IMR-90 (cell line): ENCODE measurements around the gene ITPK1. TPM values are rescaled to one million over a fixed set of nuclear protein-coding genes. Genes with fewer than 3 reads are reported as not detected.

Experiments
- ATAC-seq: fragments of 200-7000 bp; cut with Tn5 transposase; 2 replicates; pipeline ENCODE4 v1.9.1; 2020; ENCODE audit warnings: low read depth, mild to moderate bottlenecking, moderate library complexity
- BruUV-seq: library from RNA; stranded (reverse); fragments of 400-500 nt; replicated peaks from 2 replicates; lab custom pipeline; 2021; lab: Mats Ljungman, UMichigan
- CTCF ChIA-PET: fragments of 300-600 bp; formaldehyde crosslinking; extraction: SDS; loops from one replicate; lab custom pipeline; 2021; ENCODE audit warnings: antibody characterized with exemption; lab: Yijun Ruan, JAX
- POLR2A ChIA-PET: fragments of 300-600 bp; sonication (Branson Sonifier 250); formaldehyde crosslinking; loops from one replicate; lab custom pipeline; 2022; ENCODE audit warnings: antibody characterized with exemption; ENCODE audit not compliant: unreplicated experiment; lab: Charles Lee
- DNase-seq: peaks from one replicate; pipeline ENCODE4 v3.0.0; 2013
- H2AFZ ChIP-seq: replicated peaks from 2 replicates; pipeline ENCODE3; 2013; ENCODE audit warnings: low read length, mild to moderate bottlenecking; ENCODE audit not compliant: poor library complexity
- H2AK5ac ChIP-seq: 2 replicates; pipeline ENCODE4 v1.6.1; 2013; ENCODE audit warnings: low read depth, low read length, inconsistent platforms
- H2AK9ac ChIP-seq: replicated peaks from 2 replicates; pipeline ENCODE3; 2013; ENCODE audit warnings: mild to moderate bottlenecking, low read depth, low read length, moderate library complexity; ENCODE audit not compliant: poor library complexity
- H2BK120ac ChIP-seq: 2 replicates; pipeline ENCODE4 v1.6.1; 2013; ENCODE audit warnings: low read depth, low read length, inconsistent platforms
- H2BK15ac ChIP-seq: 3 replicates; pipeline ENCODE4 v1.6.1; 2013; ENCODE audit warnings: low read depth, low read length, inconsistent platforms
- H2BK20ac ChIP-seq: 2 replicates; pipeline ENCODE4 v1.6.1; 2013; ENCODE audit warnings: low read depth, mild to moderate bottlenecking, inconsistent platforms, low read length, moderate library complexity
- H2BK5ac ChIP-seq: 2 replicates; pipeline ENCODE4 v1.6.1; 2013; ENCODE audit warnings: mild to moderate bottlenecking, low read depth, low read length, inconsistent platforms; ENCODE audit not compliant: poor library complexity, severe bottlenecking
- H3K14ac ChIP-seq: replicated peaks from 2 replicates; pipeline ENCODE4 v1.6.1; 2013; ENCODE audit warnings: low read depth, low read length, inconsistent platforms
- H3K18ac ChIP-seq: 2 replicates; pipeline ENCODE4 v1.6.1; 2013; ENCODE audit warnings: low read depth, low read length, control low read depth
- H3K23ac ChIP-seq: 2 replicates; pipeline ENCODE4 v1.6.1; 2013; ENCODE audit warnings: low read depth, low read length, inconsistent platforms
- H3K27ac ChIP-seq: 2 replicates; pipeline ENCODE4 v1.5.1; 2013; ENCODE audit warnings: mild to moderate bottlenecking, control low read depth, low read length; ENCODE audit not compliant: insufficient read depth
- H3K27me3 ChIP-seq: 2 replicates; pipeline ENCODE4 v1.6.1; 2013; ENCODE audit warnings: low read length; ENCODE audit not compliant: control insufficient read depth, insufficient read depth
- H3K36me3 ChIP-seq: 2 replicates; pipeline ENCODE4 v1.6.1; 2013; ENCODE audit warnings: low read length, mixed read lengths; ENCODE audit not compliant: control insufficient read depth, insufficient read depth
- H3K4ac ChIP-seq: 2 replicates; pipeline ENCODE4 v1.6.1; 2013; ENCODE audit warnings: low read depth, low read length, inconsistent platforms
- H3K4me1 ChIP-seq: 2 replicates; pipeline ENCODE4 v1.6.1; 2013; ENCODE audit warnings: low read length, mixed read lengths; ENCODE audit not compliant: control insufficient read depth, insufficient read depth
- H3K4me2 ChIP-seq: 2 replicates; pipeline ENCODE4 v1.6.1; 2013; ENCODE audit warnings: low read depth, mild to moderate bottlenecking, control low read depth, low read length, moderate library complexity
- H3K4me3 ChIP-seq: 2 replicates; pipeline ENCODE4 v1.5.1; 2013; ENCODE audit warnings: low read depth, mild to moderate bottlenecking, control low read depth, low read length, moderate library complexity; ENCODE audit not compliant: insufficient read depth
- H3K56ac ChIP-seq: 2 replicates; pipeline ENCODE4 v1.6.1; 2013; ENCODE audit warnings: low read length, inconsistent platforms; ENCODE audit not compliant: insufficient read depth; ENCODE audit errors: extremely low read depth
- H3K79me1 ChIP-seq, 2 experiments: 2 replicates each; pipeline ENCODE4 v1.6.1; 2013; ENCODE audit warnings: low read length in 2 of 2, inconsistent platforms in 1 of 2, low read depth in 1 of 2
- H3K9ac ChIP-seq: 2 replicates; pipeline ENCODE4 v1.6.1; 2013; ENCODE audit warnings: low read depth, low read length, control low read depth
- H3K9me1 ChIP-seq: 2 replicates; pipeline ENCODE4 v1.6.1; 2013; ENCODE audit warnings: low read length, inconsistent platforms; ENCODE audit not compliant: insufficient read depth
- H3K9me3 ChIP-seq: 2 replicates; pipeline ENCODE4 v1.6.1; 2013; ENCODE audit warnings: low read length; ENCODE audit not compliant: control insufficient read depth, insufficient read depth
- H4K20me1 ChIP-seq: 2 replicates; pipeline ENCODE4 v1.6.1; 2013; ENCODE audit warnings: low read length, inconsistent platforms; ENCODE audit not compliant: insufficient read depth
- H4K5ac ChIP-seq: 2 replicates; pipeline ENCODE4 v1.6.1; 2013; ENCODE audit warnings: mild to moderate bottlenecking, low read depth, low read length, control low read depth
- H4K8ac ChIP-seq, 2 experiments: 2 replicates each; pipeline ENCODE4 v1.6.1; 2013; ENCODE audit warnings: low read depth in 2 of 2, low read length in 2 of 2, control low read depth in 1 of 2, inconsistent platforms in 1 of 2
- H4K91ac ChIP-seq: 2 replicates; pipeline ENCODE4 v1.6.1; 2013; ENCODE audit warnings: low read depth, low read length, inconsistent platforms; ENCODE audit not compliant: insufficient read depth
- BHLHE40 ChIP-seq: fragments of 150-350 bp; IDR thresholded peaks from 2 replicates; pipeline ENCODE4 v1.6.1; 2016; ENCODE audit warnings: mild to moderate bottlenecking, low read depth, low read length
- CEBPB ChIP-seq: IDR thresholded peaks from 2 replicates; pipeline ENCODE4 v1.6.1; 2012; ENCODE audit warnings: low read depth, low read length, improper control_type of control experiment
- CHD1 ChIP-seq: IDR thresholded peaks from 2 replicates; pipeline ENCODE4 v1.6.1; 2012; ENCODE audit warnings: low read depth, low read length, improper control_type of control experiment
- CTCF ChIP-seq: conservative IDR thresholded peaks from 2 replicates; pipeline ENCODE4 v1.5.1; 2012; ENCODE audit warnings: mild to moderate bottlenecking, low read depth, low read length, improper control_type of control experiment
- FOS ChIP-seq: fragments of 150-350 bp; IDR thresholded peaks from 2 replicates; pipeline ENCODE4 v1.6.1; 2016; ENCODE audit warnings: low read depth, low read length
- MAFK ChIP-seq: IDR thresholded peaks from 2 replicates; pipeline ENCODE4 v1.6.1; 2012; ENCODE audit warnings: low read depth, low read length, improper control_type of control experiment
- MAZ ChIP-seq: IDR thresholded peaks from 2 replicates; pipeline ENCODE4 v1.6.1; 2012; ENCODE audit warnings: low read depth, mild to moderate bottlenecking, low read length, improper control_type of control experiment, moderate library complexity, borderline replicate concordance
- MXI1 ChIP-seq: IDR thresholded peaks from 2 replicates; pipeline ENCODE4 v1.6.1; 2012; ENCODE audit warnings: low read depth, mild to moderate bottlenecking, low read length, moderate library complexity, borderline replicate concordance
- NFE2L2 ChIP-seq: fragments of 150-350 bp; IDR thresholded peaks from 2 replicates; pipeline ENCODE4 v1.6.1; 2016; ENCODE audit warnings: low read depth, mild to moderate bottlenecking, low read length
- POLR2A ChIP-seq: IDR thresholded peaks from 2 replicates; pipeline ENCODE4 v1.6.1; 2012; ENCODE audit warnings: mild to moderate bottlenecking, low read depth, low read length
- RAD21 ChIP-seq: IDR thresholded peaks from 2 replicates; pipeline ENCODE4 v1.6.1; 2012; ENCODE audit warnings: low read length, improper control_type of control experiment
- RCOR1 ChIP-seq: IDR thresholded peaks from 2 replicates; pipeline ENCODE4 v1.6.1; 2012; ENCODE audit warnings: mild to moderate bottlenecking, low read length, improper control_type of control experiment; ENCODE audit not compliant: insufficient replicate concordance
- RFX5 ChIP-seq: IDR thresholded peaks from 2 replicates; pipeline ENCODE4 v1.8.0; 2012; ENCODE audit warnings: low read depth, mild to moderate bottlenecking, low read length, moderate library complexity
- SMC3 ChIP-seq: fragments of 150-350 bp; IDR thresholded peaks from 2 replicates; pipeline ENCODE4 v1.6.1; 2016; ENCODE audit warnings: low read depth, mild to moderate bottlenecking, antibody characterized with exemption, low read length, moderate library complexity
- USF2 ChIP-seq: fragments of 150-350 bp; IDR thresholded peaks from 2 replicates; pipeline ENCODE4 v1.6.1; 2017; ENCODE audit warnings: mild to moderate bottlenecking, antibody characterized with exemption, low read length, low read depth
- WGBS, 2 experiments: methylation state at CpG; one replicate each; pipeline versions ENCODE4 v1.1.5 to v1.1.7; 2013; ENCODE audit warnings: missing lambda C conversion rate in 2 of 2; ENCODE audit not compliant: insufficient read length in 1 of 2; ENCODE audit errors: extremely low coverage in 2 of 2; 5-methylcytosine and 5-hydroxymethylcytosine counted together
- dilution Hi-C: fragments of 300-500 bp; cut with HindIII; formaldehyde crosslinking; loops from one replicate; pipeline ENCODE4 v1.14.3; 2018; ENCODE audit warnings: low sequenced_read_pairs; ENCODE audit not compliant: unreplicated experiment
- in situ Hi-C: fragments of 300-500 bp; cut with MboI; formaldehyde crosslinking; loops from 3 replicates; pipeline ENCODE4 v1.14.3; 2019; ENCODE audit warnings: low sequenced_read_pairs, inconsistent platforms, mixed read lengths
- intact Hi-C: fragments of 100-400 bp; cut with micrococcal nuclease; formaldehyde crosslinking; loops from 2 replicates; pipeline ENCODE4 v1.10.0; 2022
- polyA plus RNA-seq, 3 experiments: library from polyadenylated mRNA; depleted of rRNA; stranded (reverse); fragments of >200 nt; gene quantifications; 2 replicates each; pipeline ENCODE4 v1.2.3, GENCODE V29; 2012; ENCODE audit warnings: low replicate concordance in 1 of 3
- total RNA-seq: library from RNA; depleted of rRNA; stranded (reverse); fragments of >200 nt; gene quantifications from 2 replicates; pipeline ENCODE4 v1.2.3, GENCODE V29; 2012

The ITPK1 gene
- total and polyA plus RNA-seq, 2 of the 4 experiments (the other 2 are of a cell fraction) = 21.7 to 26.9 TPM

- in situ Hi-C loops (no loop called here), intact Hi-C loops (no loop called here), dilution Hi-C loops (no loop called here)
- POLR2A ChIA-PET = no interaction called here
- WGBS, 2 experiments = 100% methylated on average over 1 of the region's 14 CpGs; no CpG with 5 or more reads in 1 of the 2 experiments
- H2BK15ac ChIP-seq = no peak overlapping the region
- no peak overlapping the region for H3K9ac ChIP-seq
- H3K4me1 ChIP-seq = peaks cover 2% of the 10 kb centered on the region; the same call in 1 of the 2 replicates
- H3K79me1 ChIP-seq = no peaks in the 10 kb centered on the region
- no peak overlapping the region for H3K4me2 ChIP-seq
- no peaks in the 10 kb centered on the region for H4K20me1 ChIP-seq
- no peak overlapping the region for H3K4ac ChIP-seq
- no peaks in the 10 kb centered on the region for H3K9me1 ChIP-seq
- no peak overlapping the region for H3K18ac ChIP-seq
- H4K91ac ChIP-seq = no peak overlapping the region
- H3K14ac ChIP-seq = no peak overlapping the region
- DNase-seq = no peak
- H3K9me3 ChIP-seq = no peaks in the 10 kb centered on the region
- ATAC-seq = no peak
- no peak overlapping the region for H3K27ac ChIP-seq
- CTCF ChIA-PET = no interaction called here
- no peak overlapping the region for H2AK9ac ChIP-seq
- H3K27me3 ChIP-seq = no peaks in the 10 kb centered on the region
- no peak overlapping the region for H3K23ac ChIP-seq
- no peak overlapping the region for H3K4me3 ChIP-seq
- H3K36me3 ChIP-seq = no peaks in the 10 kb centered on the region; the same call in 1 of the 2 replicates
- no peak overlapping the region for H2AFZ ChIP-seq
- no peak overlapping the region for H2BK120ac ChIP-seq
- H4K5ac ChIP-seq = no peak overlapping the region
- H2BK20ac ChIP-seq = no peak overlapping the region
- H2AK5ac ChIP-seq = no peak overlapping the region
- H4K8ac ChIP-seq = no peak overlapping the region
- BruUV-seq = no TSS peak
- H2BK5ac ChIP-seq = no peak overlapping the region
- H3K56ac ChIP-seq = no peak overlapping the region
- TF ChIP-seq CHD1 (no peak), USF2 (no peak), MAFK (no peak), CEBPB (no peak), CTCF (no peak), NFE2L2 (no peak), FOS (no peak), MXI1 (no peak), BHLHE40 (no peak), POLR2A (no peak), MAZ (no peak), RCOR1 (no peak), RFX5 (no peak), SMC3 (no peak), RAD21 (no peak)
These were observed 126.7 kb downstream of the ITPK1 start for GRCh38 chr14:92988786-92989755.
